LHCN-M2 (cell line): ENCODE data around the gene CHRNA4. TPM values are rescaled to one million over a fixed set of nuclear protein-coding genes. Genes with fewer than 3 reads are reported as not detected.

Source experiments
- DNase-seq: peaks from one replicate; pipeline ENCODE4 v3.0.0-alpha.2; 2012; ENCODE audit warnings: low read depth
- total RNA-seq: library from RNA; depleted of rRNA; stranded (reverse); fragments of >200 nt; gene quantifications from 2 replicates; pipeline ENCODE4 v1.2.3, GENCODE V29; 2014

The CHRNA4 gene
- total RNA-seq, 1 experiment from 2014 or later = not detected

DNA sequence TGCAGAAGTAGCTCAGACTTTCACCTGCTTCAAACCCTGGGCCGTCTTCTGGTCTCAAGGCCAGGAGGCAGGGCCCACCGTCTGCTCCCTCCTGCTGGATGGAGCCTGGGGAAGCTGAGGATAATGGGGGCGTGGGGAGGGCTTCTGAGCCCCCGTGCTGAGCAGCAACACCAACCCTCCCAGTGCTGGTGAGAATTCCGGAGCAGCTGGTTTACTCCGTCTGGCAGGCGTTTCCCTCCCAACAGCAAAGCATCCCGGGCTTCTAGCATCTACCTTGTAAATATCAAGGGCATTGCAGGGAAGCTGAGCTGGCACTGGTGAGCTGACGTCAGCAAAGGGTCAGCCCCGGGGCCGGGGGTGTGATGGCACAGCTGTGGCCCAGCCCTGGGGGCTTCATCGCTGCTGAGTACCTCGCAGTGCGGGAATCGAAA is 16.8 kb upstream of the CHRNA4 start:
- no peak for DNase-seq

DNA sequence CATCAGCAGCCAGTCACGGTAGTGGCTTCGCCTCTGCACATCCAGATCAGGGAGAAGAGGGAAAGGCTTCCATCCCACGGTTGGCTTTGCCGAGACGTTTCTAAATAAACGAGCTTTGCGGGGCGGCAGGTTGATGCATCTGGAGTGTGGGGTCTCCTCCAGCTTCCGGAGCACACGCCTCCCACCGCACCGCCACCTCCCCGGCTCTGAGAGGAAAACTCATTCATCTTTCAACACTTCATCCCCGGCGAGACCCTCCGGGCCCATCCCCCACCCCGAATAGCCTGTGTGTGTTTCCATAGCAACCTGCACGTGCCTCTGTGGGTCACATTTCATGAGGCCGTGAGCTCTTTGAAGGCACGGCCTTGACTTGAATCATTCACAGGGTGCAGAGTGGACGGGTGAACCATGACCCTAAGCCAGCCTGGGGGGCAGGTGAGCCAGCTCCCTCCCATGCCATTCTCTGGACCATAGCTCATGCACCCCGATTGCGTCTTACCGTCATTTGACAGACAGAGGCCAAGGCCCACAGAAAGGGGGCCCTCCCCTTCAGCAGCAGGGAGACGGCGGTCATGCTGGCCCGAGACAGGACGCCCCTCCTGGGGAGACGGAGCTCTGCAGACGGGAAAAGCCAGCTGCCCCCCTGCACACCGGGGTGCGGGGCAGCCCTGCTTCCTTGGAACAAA is 16.2 kb upstream of the CHRNA4 start:
- DNase-seq = peak; percentile 4

DNA sequence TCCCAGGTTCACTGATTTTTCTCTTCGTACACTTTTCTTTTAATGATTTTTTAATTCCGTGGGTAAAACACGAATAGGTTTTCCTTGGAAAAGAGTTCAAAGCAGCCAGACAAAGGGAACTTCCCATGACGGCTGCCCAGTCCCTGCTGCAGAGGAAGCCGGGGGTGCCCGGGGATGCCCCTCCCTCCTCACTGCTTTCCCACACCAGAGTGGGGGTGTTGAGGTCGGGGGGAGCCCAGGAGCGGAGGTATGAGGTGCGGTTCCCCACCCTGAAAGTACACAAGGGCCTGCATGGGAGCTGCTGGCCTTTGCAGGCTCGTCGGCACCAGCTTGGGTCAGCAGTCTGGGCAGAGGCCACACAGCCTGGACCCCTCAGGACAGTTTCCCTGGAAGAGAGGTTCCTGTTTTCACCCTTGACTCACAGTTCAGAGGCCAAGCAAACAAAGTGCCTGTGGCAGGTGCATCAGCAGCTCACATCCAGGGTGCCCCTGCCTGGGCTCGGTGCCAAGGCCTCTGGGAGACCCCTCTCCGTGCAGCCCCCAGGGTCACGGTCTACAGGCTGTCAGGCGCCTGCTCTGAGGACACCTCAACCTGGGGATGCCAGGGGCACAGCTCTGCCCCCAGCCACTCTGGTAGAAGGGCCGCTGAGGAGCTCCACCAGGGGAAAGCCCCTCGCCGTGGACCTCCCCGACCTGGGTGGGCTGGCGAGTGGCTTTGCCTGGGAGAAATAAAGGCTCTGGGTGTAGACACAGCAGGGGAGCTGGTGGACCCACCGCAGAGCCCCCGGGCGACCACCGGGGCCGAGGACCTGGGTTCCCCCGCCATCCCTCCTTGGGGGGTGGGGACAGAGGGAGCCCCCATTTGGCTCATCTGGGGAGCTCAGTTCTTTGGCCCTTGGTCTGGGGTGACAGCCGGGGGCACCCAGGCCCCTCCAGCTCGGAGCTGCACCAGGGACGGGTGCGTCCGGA is 15.4 kb upstream of the CHRNA4 start:
- DNase-seq = no peak

DNA sequence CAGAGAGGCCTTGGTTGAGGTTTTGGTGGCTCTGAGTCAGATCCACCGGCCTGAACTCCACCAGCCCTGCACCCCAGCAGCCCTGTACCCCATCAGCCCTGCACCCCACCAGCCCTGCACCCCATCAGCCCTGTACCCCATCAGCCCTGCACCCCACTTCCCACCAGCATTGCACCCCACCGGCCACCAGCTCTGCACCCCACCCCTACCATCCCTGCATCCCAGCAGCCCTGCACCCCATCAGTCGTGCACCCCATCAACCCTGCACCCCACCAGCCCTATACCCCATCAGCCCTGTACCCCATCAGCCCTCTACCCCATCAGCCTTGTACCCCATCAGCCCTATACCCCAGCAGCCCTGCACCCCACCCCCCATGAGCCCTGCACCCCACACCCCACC is 14.3 kb upstream of the CHRNA4 start:
- no peak for DNase-seq

DNA sequence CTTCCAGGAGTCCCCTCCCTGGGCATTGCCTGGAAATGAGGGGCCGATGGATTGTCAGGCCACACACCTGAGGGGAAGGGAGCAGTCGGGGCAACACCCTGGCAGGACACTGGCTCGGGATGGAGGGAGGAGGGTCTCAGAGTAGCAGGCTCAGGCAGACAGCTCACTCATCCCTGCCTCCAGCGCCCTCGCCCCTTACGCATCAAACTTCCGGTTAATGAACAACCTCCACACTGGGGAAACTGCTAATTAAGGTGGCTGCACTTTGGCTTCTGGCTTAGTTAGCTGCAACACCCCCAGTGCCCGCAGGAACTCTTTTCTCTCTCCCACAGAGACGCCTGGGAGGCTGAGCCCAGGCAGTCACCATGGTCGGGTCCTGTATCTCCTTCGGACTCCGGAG is 13.4 kb upstream of the CHRNA4 start:
- DNase-seq = no peak

DNA sequence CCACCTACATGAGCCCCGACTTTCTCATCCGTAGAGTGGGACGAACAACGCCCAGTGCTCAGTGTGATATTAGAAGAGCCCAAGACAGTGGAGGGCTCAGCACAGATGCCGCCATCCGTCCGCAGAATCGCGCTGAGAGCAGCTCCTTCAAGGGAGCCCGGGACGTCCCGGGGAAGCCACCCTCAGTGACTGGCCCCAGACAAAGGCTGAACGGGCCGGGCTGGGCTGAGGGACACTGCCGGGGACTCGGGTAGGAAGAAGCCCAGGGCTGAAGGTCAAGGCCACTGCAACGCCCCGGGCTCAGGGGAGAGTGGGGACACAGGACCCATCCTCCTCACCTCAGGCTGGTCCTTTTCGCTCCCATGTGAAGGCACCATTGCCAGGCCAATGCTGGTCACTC is 12.8 kb upstream of the CHRNA4 start:
- no peak for DNase-seq

DNA sequence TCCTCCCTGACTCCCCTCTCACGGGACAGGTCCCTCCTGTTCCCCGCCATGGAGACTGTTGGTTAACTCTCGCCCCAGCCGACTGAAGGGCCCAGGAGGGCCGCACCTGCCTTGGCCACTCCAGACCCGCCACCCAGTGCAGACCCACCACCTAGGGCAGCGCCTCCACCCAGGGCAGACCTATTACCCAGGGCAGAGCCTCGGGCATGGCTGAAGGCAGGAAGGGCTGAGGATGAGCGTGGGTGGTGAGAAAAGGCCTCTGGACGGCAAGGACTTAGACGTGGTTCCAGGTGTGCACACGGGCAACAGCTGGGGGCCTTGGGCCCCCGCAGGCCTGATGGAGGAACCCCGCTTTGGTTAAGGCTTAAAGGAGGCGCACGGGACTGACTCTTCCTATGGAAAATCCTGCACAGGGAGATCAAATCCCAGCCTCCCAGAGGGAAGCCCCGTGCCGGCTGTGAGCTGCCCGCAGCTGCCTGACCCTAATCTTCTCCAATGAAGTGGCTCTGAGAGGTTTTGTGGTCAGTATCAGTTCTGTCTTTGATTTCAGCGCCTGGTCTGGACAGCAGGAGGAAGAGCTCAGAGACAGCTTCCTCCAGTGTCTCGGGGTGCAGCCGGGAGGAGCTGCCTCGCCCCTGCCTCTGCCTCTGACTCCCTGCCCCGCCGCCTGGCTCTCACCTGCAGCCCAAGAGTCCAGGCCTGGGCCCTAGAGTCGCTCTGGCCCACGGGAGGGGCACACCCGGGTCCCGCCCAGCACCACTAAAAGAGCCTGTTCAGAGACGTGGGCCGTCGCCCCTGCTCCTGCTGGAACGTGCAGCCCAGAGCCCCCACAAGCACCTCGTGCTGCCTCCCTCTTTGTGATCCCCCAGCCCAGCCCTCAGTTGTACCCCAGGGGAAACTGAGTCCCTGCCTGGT is 12.1 kb upstream of the CHRNA4 start:
- DNase-seq = no peak

DNA sequence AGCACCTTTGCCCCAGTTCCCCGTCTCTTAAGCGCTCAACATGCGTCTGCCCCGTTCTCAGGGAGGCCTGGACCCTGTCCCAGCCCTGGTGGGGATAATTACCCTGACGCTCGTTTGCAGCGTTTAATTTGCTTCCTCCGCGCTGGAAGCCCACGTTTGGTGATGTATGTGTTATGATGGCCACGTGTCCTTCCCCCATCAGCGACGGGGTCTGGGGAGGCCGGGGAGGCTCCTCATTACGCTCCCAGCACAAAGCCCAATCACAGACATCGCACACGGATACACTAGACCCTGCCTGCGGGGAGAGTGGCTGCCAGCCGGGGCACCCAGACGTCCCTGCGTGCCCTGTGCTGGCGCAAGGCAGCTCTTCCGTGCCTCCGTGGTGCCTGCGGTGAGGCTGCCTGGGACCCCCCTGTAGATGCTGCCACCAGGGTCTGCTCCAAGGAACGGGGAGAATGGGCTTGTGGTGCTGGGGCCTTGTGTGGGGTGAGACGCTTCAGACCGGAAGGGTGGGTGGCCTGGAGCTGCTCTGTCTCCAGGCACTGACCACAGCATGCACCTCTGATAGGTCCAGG is 10.2 kb upstream of the CHRNA4 start:
- DNase-seq = no peak

DNA sequence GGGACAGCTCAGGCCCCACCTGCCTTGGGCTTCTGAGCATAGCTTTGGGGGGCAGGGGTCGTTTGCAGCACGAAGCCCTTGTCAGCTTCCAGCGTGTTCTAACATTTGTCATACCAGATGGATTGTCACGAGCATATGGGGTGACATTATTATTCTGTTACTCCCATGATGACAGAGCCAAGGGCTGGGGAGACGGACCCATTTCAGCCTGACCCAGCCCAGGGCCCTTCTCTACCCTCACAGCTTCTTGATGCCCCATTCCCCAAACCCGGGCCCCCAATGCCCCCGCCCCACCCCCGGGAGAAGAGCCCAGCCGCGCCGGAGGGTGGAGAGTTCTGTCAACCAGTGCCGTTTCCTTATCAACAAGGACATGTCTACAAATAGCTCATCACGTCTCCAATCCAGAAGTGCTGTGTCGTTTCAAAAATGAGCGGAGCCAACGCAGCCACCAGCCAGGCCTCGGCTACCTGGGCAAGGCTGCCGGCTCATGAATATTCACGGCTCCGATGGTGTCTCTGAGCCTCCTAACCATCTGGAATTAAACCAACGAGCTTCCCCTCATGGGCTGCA is 9.6 kb upstream of the CHRNA4 start:
- no peak for DNase-seq

DNA sequence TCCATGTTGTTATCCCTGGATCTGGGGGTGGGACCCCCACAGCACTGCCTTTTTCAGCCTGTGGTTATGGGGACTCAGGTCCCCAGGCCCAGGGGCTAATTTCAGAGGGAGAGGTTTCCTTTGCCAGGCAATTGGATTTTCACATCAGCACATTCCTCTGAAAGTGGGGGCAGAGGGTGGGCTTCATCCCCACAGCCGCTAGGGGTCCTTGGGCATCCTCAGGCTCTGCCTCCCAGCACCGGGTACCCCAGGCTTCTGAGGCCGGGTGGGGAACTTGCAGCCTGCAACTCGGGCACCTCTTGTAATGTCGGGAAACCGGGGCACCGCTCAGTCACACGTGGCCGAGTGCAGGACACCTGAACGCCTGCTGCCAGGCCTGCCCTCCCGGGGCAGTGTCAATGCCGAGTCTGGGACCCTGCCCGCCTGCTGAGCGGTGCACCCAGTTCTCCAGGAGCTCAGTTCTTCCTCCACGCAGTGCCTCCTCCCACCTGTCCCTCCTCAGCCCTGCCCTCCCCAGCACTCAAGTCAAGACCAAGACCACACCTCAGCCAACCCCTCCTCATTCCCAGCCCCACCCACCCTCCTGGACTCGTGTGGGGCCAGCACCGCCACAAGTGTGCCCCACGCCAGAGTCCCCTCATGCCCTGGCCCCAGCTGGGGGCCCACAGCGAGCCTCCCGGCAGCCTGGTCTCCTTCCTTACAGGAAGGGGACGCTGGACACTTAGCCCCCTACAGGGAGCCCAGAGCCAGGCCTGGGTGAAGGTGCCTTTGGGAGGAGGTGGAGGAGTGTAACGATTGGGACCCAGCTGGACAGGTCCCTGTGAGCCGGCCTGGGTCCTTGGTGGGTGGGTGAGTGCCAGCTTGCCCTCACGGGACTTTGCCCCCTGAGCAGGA is 8.8 kb upstream of the CHRNA4 start:
- no peak for DNase-seq

DNA sequence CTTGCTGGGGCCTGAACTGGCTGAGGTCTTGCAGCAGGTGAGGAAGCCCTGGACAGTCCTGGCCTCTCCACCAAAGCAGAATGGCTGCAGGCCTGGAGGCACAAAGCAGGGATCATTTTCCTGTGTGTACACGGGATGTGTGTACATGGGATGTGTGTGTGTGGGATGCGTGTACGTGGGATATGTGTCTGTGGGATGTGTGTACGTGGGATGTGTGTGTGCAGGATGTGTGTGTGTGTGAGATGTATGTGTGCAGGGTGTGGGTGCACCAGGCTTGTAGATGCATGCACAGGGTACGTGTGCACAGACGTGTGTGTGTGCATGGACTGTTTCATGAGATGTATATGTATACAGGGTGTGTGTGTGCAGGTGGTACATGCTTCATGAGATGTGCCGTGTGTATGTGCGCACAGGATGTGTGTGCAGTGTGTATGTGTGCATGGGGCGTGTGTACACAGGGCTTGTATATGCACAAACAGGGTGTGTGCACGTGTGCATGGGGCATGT is 7.9 kb upstream of the CHRNA4 start:
- no peak for DNase-seq

DNA sequence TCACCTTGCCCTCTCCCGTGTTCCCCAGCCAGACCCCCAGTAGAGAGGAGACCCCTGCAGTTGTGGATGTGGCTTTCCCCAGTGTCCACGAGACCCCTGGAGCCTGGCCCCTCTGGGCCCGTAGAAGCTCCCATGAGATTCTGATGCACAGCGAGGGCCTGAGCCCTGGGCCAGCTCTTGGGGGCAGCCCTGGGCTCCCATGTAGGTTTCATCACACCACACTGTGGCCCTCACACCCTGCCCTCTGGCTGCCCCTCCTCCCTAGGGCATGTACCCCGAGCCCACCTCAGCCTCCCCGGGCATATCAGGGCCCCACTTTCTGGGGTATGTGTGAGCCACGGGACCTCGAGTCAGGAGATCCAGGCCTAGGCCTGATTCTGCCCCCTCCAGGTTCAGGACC is 7.0 kb upstream of the CHRNA4 start:
- no peak for DNase-seq

DNA sequence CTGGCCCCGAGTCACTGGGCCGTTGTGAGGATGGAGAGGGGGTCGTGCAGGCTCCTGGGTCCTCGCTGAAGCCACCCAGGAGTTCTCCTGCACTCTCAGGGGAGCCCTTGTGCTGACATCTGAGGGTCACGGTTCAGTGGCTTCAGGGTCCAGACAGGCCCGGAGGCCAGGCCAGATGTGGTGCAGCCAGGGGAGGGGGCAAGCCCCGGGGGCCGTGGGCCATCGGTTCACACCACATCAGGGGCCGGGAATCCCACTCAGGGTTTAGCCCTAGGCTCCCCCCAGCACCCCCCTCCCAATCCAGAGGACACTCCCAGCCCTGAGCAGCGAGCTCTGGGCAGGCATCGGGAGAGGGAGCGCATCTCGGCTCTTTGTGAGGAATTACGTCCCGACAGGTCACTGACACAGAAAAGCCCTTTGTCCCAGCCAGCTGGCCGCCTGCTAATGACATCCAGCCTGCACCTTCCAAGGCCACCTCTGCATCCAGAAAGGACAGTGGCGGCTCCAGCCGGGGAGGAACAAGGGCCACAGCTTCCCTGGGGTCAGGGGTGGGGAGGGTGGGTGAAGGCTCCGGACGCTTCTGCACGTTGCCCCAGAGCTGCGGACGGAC is 6.4 kb upstream of the CHRNA4 start:
- no peak for DNase-seq

DNA sequence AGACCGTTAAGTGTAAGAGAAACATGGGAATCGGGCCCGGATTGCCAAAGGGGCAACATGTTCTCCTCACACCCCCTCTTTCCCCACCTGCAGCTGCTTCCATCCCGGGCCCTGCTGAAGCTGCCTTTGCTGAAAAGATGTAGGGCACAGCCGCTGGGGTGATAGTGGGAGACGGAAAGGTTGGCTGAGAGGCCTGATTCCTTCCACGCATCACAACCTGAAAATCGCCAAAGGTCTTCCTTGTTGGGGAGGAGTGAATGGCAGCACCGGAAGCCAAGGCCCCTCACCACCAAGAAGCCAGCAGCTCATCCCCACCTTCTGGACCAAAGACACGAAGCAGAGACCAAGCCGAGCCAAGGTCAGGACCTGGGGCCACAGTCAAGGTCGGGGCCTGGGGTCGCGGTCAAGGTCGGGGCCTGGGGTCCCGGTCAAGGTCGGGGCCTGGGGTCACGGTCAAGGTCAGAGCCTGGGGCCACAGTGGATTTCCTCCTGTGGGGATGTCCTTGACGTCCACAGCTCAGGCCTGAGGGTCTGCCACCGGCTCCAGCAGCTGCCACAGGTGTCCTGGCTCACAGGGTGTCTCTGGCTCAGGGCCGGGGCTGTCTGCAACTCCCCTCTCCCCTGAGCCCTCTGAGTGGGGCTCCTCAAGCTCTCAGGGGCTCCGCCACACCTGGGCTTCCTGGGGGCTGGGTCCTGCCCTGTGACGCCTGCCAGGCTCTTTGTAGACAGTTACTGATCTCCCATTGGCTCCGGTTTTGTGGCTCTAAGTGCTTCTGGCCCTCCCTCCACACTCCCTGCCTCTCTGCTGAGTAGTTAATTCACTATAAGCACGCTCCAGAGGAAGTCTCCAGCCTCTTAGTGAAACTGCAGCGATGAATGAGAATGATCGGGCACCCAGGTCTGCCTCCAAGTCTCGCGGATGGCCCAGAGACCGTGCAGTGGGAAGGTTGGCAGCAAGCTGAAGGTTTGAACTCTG is 5.5 kb upstream of the CHRNA4 start:
- DNase-seq = no peak

DNA sequence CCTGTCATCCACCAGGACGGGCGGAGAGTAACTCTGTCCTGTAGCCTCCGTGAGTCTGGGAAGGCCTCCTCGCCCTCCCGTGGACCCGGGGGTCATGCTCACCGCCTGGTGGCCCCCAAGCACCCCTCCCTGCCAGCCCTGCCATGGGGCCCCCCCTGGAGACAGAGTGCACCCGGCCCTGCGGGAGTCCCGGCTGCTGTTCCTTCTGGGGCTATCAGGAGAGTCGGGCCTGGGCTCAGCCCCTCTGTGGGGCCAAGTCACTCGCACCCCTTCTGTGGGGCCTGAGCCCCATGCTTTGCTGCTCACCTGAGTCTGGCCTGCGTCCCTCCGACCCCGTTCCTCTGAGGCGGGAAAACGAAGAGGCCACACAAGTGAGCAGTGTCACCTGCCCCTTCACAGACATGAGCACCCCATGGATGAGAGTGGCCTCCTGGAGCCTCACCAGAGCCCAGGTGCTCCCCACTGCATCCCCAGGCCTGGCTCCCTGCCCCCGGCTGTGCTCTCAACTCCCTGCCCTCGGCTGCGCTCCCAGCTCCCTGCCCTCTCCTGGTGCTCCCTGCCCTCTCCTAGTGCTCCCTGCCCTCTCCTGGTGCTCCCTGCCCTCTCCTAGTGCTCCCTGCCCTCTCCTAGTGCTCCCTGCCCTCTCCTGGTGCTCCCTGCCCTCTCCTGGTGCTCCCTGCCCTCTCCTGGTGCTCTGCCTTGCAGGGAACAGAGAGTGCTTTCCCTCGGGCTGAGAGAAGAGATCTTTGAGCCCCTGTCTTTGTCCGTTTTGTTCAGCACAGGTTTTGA is 4.6 kb upstream of the CHRNA4 start:
- no peak for DNase-seq

DNA sequence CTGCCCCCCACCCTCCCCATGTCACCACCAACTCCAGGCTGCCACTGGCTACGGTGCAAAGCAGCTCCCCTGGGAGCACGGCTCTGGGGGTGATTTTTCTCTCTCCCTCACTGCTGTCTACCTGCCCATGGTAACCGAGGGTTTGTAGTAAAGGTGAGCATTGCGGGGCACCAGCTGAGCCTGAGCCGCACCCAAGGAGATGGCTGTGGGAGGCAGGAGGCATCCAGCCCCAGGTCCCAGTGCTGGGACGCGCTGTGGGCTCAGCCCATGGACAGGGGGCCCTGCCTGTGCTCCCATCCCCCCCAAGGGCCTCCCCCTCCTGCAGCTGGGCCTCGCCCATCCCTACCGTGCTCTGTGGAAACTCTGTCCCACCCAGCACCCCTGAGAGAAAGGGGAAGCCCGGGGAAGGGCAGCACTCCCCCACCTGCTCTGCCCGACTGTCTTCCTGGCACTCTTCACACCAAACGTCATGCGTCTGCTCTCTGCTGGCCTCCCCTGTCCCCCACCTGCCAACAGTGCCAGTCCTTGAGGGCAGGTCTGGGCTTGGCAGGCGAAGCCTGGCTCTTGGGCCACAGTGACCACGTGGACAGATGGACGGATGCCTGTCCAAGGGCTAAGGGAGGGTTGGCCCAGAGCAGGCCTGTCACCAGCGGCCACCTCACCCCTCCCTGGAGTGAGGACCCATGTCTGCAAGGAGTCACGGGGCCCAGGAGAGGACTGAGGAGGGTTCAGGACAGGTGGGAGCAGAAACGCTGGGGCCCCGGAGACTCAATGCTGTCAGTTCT is 3.8 kb upstream of the CHRNA4 start:
- no peak for DNase-seq
